ELR (cell line): Measurements from ENCODE around the gene ABAT.

Experiments
- DNase-seq: peaks from one replicate; pipeline ENCODE4 v3.0.0-alpha.2; 2015; ENCODE audit warnings: low read depth

ABAT gene

DNA sequence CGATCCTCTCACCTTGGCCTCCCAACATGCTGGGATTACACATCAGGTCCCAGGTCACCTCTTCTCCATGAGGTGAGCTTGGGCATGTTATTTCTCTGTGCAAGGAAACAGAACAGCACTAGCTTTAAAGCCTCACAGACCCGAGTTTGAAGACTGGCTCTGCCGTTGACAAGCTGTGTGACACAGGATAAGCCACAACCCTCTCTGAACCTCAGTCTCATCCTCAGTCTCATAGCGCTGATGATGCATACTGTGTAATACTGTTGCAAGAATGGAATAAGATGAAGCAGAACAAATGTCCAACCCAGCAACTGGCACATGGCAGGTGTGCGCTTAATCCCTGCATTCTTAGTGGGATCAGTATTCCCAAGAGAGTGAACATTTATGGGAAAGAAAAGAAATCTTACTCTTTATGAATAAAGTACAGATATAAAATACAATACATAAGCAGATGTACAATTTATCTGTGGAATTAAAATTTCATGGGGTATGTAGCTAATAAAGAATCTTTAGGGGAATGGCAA, 43.5 kb downstream of the ABAT start:
- DNase-seq = no peak

DNA sequence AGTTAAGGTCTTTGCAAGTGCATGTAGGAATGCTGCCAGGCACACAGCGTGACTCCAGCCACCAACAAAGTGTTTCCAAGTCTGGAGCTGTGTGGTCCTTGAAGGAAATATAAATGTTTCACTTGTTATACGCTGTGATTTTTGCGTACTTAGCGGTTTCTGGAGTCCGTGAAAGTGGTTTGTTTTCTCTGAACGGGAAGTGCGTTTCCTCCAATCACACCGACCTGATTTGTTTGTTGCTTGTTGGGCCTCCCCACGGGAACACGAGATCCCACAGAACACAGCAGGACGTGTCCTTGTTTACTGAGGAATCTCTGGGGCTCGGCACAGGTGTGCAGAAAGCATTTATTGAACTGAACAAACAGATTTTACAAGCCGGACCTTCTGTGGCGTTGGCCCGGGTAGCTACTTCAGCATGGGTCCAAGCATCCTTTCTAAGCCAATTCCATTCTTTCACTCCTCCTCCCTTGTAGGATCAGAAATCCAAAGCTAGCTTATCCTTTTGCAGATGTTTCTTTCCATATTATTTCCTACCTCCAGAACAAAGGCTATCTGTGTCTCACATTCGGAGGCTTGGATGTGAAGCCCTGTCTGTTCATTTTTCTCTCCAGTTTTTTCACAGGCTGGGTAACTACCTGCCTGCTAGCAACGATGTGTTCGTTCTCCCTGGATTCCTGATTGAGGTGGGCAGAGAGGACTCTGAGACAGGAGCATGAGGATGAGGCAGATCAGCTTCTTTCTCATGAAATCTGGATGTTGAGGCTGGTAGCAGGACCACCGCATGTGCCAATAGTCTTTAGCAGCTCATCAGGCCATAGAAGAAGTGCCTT, 44.6 kb downstream of the ABAT start:
- no peak for DNase-seq

DNA sequence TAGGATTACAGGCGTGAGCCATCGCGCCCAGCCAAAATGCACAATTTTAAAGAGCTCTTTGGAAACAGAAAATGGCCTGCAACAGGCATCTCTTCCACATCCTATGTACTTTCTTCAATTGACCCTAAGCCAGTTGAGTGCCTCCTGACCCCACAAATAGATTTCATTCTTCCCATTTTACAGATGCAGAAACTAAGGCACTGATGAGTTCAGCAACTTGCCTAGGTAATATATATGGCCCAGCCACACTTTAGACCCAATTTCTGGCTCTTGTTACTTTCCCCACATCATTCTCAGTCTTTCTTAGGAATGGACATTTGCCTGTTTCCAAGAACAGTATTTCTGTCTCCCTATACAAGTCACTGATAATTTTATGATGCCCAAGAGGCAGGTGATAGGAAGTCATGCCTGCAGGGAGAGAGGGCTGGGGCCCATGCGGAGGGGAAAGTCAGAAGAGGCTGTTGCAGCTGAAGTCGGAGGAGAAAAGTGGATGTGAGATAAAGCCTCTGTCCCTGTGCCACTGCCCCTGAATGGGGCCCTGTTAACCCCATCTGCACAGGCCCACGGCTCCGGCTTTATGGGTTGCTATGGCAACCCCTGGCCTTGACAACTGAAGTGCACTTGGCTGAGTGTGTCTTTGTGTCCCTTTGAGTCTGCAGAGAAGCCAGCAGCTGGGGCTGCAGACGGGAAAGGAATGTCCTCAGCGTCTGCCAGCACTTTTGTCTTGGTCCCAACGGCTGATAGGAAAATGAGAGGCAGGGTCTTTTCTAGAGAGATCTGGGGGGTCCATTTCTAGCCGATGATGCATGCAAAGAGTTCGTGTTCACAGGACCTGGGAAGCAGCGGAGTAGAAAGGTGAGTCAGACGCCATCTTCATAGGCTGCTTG, 45.9 kb downstream of the ABAT start:
- DNase-seq = no peak

DNA sequence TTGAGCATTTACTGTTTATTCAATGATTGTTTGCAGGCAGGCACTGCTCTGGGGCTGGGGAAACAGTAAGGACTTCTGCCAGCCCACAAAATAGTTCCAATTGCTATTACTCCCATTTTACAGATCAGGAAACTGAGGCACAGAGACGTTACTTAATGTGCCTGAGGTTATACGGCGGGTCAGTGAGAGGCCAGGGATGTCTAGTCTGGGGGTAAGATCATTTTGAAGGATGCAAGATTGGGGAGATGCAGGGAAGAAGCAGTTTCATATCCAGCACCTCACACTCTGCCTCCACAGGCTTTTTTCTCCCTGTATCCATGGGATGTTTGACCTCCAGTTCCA, 46.5 kb downstream of the ABAT start:
- no peak for DNase-seq

DNA sequence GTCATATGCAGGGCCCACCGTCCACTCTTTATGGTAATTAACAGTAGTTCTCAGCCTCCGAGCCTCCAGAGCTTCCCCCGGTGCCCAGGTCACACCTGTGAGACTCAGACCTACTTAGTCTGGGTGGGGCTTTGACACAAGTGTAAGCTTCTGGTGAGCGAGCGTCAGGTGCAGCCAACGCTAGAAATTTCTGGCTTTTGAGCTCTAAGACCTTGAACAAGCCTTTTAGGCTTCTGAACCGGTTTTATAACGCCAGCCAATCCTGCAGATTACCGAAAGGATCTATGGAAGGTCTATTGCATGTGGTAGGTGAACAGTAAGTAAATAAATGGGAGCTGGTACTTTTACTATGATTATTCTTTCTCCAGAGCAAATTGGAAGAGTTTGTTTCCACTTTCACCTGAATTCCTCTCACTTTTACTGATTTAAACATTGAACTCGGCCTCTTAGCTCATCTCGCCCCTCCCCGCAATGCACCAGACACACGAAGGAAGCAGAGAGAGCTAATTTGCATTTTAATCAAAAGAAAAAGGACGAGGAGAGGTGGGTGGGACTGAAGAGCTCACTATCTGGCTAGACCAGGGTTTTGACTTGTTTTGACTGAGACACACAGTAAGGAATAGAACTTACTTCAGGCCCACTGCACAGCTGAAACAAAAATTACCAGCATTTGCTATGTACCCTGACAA, 47.1 kb downstream of the ABAT start:
- no peak for DNase-seq

DNA sequence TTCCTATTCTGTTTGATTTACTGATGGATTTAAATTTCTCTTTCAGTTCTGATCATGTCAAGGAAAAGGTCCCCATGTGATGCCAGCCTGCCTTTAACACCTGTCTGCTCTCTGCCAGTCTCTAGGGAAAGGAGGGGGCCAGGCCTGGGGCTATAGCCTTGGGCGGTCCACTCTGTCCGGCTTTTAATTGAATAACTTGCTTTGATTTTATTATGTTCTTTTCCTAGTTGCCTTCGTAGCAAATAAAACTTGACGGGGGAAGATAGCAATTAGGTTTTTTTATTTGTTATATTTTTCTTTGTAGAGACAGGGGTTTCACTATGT, 47.6 kb downstream of the ABAT start:
- no peak for DNase-seq

DNA sequence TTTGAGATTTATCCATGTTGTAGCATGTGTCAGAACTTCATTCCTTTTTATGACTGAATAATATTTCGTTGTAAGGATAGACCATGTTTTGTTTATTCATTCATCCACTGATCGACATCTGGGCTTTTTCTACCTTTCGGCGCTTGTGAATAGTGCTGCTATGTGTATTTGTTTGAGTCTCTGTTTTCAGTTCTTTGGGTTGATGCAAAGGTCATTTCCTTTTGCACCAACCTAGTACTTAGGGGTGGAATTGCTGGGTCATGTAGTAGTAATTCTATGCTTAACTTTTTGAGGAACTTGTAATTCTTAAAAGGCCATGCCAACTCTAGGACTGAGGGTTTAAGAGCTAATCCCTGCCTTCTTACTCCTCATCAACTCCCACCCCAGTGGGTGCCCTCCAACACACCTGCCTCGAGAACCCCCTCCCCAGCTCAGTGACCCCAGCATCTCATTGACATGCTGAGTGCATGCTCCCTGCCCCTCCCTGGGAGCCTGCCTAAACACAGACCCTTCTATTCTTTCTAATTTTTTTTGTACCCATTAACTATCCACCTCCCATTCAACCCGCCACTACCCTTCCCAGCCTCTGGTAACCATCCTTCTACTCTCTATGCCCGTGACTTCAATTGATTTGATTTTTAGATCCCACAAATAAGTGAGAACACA, 51.2 kb downstream of the ABAT start:
- DNase-seq = no peak

DNA sequence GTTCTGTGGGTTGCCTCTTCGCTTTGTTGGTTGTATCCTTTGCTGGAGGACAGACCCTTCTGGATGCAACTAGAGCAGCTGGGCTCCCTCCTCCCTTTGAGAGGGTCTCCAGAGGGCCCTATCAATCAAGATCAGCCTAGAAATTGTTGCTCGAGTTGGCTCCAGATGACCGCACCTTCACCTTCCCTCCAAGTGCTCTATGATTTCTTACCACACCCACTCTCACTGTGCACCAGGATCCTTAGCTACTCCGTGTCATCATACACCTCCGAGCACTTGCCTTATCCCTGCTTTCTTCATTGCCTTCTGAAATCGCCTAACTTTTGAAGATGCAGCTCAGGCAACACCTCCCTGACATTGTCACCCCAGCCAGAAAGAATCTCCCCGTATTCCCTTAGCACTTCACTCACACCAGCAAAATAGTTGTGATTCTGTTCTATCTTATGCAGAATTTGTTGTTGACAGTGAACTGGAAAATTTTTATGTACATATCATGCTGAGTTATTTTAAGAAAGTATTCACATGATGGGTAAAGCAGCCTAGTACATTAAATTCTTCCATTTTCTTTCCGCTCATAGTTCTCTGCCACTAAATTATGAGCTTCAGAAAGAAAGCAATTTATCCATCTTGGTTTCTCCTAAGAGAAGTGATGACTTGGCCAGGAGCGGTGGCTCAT, 52.9 kb downstream of the ABAT start:
- DNase-seq = no peak

DNA sequence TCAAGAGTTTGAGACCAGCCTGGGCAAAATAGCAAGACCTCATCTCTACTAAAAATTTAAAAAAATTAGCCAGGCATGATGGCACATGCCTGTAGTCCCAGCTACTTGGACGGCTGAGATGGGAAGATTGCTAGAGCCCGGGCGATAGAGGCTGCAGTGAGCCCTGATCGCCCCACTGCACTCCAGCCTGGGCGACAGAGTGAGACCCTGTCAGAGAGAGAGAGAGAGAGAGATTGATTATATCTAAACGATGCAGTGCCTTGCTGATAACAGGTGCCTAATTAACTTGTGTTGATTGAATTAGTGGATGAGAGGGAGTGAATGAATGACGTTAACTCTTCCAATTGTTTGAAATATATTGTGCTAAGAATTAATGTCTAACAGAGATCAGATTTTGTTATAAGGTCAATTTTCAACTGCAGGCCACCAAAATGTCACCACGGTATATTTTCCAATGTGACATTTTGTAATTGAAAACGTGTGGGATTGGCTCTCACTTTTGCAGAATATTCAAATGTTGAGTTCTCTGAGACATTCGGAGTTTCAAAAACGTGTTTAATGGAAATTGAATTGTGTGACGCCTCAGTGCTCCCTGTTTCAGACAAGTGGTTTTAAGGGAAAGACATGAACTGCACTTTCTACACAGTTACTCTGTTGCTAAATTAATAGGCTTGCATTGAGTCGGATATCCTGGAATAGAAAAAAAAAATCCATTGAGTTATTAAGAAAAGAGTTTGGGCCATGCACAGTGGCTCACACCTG, 53.6 kb downstream of the ABAT start:
- DNase-seq = no peak

DNA sequence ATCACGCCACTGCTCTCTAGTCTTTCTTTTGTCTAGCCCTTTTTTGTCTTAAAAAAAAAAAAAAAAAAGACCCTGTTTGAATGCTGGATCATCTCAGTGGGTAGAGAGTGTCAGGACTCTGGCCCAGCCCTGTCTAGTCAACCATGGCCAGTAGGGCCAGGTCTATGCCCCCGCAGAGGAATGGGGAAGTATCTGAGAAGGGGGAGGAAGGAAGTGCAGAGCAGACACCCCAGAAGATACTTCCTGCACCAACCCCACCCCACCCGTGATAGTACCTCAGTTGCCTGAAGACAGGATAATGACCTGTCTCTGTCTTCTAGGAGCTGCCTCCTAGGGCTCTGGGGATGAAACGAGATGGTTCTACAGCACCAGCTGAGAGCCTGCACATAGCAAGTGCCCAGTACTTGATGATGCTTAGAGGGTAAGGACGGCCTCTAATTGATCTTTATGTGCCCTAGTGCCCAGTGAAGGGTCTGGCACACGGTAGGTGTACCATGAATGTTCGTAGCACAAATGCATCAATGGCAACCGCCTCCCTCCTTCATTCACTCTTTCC, 55.4 kb downstream of the ABAT start:
- no peak for DNase-seq

DNA sequence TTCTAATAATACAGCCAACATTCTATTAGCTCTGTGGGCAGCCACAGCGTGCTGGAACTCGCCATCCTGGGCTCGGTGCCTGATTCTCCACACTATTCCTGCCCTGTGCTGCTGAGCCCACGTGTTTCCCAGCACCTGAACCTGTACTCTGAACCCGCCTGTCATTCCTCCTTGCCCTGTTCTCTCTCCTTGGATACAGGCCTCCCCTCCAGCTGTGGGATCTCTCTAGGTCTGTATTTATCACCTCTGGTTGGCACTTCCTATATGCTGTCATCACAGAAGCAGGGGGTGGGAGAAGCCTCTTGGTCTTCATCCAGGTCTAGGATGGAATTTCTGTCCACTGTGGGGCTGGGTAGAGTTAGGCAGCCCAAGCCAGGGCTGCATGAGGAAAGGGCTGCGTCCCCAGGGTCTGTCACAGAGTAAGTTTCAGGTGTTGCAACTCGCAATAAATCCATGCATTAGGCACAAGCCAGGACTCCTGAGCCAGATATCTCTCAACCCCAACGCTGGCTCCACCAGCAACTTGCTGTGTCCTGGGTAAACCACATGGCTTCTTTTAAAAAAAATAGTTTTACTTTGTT, 56.0 kb downstream of the ABAT start:
- no peak for DNase-seq

DNA sequence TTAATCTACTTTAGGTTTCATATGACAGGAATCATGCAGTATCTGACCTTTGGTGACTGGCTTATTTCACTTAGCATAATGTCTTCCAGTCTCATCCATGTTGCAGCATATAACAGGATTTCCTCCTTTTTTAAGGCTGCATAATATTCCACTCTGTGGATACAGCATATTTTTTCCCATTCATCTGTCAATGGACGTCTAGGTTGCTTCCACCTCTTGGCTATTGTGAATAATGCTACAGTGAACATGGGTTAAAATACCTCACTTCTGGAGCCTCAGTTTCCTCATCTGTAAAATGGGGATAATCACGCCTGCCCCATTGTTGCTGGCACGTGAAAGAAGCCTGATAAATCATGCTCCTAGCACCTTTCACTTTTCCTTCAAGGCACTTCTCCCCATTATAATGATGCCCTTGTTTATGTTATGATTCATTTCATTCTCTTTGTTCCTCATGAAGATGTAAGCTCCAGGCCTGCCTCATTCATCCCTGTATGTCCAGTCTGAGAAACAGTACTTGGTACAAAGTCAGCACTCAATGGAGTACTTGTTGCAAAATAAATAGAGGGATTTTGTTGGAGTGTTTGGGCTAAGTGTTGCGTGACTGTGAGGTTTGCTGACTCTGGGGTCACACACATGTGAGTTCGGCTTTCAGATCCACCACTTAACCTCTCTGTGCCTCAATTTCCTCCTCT, 59.6 kb downstream of the ABAT start:
- DNase-seq = no peak

DNA sequence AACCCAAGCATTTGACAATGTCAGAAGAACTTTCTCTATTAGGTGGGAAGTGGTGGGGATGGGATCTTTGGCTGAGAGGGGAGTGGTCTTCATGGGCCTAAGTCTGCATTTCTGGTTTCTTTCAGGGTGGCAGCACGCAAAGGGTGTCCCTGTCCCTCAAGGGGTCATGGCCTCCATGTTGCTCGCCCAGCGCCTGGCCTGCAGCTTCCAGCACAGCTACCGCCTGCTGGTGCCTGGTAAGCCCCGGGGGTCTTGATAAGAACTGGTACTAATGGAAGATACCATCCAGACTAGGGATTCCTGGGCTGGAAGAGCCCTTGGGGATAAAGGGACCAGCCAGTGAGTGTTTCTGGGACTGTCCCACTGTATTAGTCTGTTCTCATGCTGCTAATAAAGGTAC, 61.2 kb downstream of the ABAT start:
- DNase-seq = no peak

DNA sequence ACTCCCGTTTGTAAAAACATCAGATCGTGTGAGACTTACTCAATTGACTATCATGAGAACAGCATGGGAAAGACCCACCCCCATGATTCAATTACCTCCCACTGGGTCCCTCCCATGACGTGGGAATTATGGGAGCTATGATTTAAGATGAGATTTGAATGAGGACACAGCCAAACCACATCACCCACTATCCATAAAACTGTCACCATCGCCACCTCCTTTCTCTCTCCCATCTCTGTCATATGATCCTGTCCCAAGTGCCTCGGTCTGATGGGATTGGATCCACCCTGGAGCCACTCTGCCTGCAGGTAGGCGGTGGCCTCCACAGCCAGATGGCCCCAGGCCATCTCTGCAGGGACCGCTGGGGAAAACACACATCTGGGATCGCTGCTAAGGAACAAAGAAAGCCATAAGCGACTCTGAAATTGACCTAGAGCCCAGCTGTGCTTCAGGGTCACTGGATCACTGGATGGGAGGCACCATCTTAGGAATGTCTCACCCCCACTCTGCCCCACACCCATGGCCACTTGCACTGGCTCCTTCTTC, 61.8 kb downstream of the ABAT start:
- no peak for DNase-seq

DNA sequence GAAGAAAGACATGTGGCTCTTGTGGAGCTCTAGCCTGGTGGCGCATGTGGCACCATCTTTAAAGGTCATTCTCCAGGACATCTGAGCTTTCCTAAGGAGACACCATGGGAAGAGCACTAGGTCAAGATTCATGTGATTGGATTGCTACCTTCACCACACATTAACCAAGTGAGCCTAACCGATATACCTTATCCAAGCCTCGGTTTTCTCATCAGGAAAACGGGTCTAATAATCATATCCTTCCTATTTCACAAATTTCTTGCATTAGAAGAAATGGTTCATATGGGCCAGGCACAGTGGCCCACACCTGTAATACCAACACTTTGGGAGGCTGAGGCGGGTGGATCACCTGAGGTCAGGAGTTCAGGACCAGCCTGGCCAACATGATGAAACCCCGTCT, 64.7 kb downstream of the ABAT start:
- no peak for DNase-seq

DNA sequence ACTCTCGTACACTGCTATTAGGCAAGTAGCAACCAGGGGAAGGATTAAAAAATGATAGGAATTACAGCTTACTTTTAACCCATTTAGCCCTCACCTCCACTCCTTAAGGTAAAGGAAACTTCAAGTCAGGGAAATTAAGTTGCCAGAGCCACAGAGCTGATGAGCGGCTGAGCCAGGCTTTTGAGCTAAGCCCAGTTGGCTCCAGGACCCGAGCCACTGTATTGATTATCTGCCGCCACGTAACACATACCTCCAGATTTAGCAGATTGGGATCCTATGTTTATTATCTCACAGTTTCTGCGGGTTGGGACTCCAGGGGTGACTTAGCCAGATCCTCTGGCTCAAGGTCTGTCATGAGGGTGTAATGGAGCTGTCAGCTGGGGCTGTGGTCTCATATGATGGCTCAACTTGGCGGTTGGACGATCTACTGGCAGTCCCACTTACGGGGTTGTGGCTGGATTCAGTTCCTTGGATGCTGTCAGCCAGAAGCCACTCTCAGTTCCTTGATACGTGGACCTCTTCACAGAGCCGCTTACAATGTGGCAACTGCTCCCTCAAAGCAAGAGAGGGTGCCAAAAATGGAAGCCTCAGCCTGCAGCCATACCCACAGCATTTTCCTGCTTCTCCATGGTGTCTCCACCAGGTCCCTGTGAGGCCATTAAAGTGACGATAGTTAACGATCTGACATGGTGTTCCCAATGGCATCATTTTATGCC, 65.7 kb downstream of the ABAT start:
- DNase-seq = no peak

DNA sequence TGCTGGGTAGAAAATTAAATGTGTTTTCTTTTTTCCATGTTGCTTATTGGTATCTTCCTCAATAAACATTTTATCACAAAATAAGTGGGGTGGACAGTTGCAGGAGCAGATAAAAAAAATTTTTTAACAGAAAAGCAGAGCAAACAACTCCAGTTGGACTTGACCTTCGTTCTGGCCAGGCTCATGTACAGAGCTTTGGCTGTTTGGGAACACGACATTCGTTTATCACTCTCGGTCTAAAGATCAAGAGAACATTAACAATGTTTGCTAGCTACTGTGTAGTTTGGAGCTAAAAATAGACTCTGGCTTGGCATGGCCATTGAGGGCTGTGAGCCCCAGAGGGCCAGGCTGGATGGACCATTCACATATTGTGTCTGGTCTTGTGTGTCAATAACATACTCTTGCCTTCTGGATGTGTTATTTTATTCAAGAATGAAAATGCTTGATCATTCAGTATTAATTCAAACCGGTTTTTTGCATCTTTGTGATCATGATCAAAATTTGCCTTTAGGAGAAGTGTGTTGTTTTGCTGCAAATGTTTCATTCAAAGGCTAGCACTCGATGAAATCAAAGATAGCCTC, 66.4 kb downstream of the ABAT start:
- DNase-seq = no peak

DNA sequence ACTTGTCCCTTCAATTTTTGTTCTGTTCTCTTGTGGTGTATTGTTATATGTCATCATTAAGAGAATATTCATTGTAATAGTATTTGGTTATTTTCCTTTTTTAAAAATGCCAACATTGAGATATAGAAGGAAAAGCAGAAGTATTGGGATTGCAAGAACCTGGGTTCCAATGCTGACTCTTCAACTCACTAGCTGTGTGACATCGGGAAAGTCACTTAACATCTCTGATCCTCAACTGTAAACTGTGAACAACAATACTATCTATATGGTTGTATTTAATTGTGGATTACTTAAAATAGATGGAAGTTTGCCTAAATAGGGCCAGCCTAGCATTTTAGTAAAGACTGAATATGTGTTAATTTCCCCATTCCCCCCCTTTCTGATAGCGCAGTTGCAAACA, 67.2 kb downstream of the ABAT start:
- DNase-seq = no peak
